ENCODE measurements around the gene RPL10. TPM values are rescaled to one million over a fixed set of nuclear protein-coding genes. Genes with fewer than 3 reads are reported as not detected.
A peak's percentile ranks its signal among the peaks of the same experiment; 100 is the strongest.
"Not testable (repeated sequence)": the region's sequence is repeated elsewhere in the genome, so short reads cannot be mapped to it uniquely, and the experiment has no call there.

The RPL10 gene
- total RNA-seq, 2 experiments from 2014 or later, result 3,331 to 3,466 TPM

DNA sequence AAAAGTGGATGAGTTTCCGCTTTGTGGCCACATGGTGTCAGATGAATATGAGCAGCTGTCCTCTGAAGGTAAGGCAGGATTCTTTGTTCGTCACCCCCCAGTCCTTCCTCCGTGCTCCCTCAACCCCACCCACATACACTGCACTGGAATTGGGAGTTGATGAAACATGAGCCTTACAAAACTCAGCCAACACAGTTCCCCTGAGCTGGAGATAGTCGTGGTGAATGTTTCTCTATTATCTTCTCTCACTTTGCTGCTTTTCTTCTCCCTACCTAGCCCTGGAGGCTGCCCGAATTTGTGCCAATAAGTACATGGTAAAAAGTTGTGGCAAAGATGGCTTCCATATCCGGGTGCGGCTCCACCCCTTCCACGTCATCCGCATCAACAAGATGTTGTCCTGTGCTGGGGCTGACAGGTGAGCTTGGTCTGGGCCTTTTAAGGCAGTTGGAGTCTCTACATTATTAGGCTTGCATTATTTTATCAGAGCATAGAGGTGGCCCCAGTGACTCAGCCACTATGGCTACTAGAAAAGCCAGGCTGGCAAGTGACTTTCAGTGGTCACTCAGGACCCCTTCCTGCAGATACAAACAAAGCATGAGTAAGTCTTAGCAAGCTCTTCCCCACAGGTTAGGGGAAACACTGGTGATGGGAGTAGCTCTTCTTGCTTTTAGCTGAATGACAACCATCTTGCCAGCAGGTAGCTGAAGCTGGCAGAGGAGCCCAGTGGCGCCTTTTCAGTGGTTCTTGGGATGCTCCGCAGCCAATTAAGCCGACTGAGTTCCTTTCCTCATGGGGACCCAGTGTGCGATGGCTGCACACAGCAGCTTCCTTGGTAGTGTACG lies 1.6 kb downstream of the RPL10 start:
- CTCF ChIA-PET, result interaction anchor here (1.1 to 2.8 kb wide), 4 partner anchors 10 to 143 kb away, joined by 3 to 17 read pairs (median 8); partner anchors contain the start of genes DNASE1L1 and SLC10A3
- Mint-ChIP-seq H3K27me3 (ENCODE audit: low read depth) (no peaks in the 10 kb centered on the region), H3K36me3 (ENCODE audit: low read depth) (peaks cover 26% of the 10 kb centered on the region), H3K4me1 (ENCODE audit: low read depth) (peaks cover 11% of the 10 kb centered on the region), H3K27ac (peak overlapping the region; percentile 100), H3K9me3 (no peaks in the 10 kb centered on the region), H3K4me3 (peak overlapping the region; percentile 94)
- DNase-seq, result peak; percentile 38
- intact Hi-C loops (cut with micrococcal nuclease), result loop anchor here (5.0 kb wide), 5 partner anchors 43 to 472 kb away; partner anchors contain the start of genes ARHGAP4, FAM50A, LAGE3 and MECP2

GRCh38 chrX:154400369-154400817 lies 2.2 kb downstream of the RPL10 start:
- H3K9me3 Mint-ChIP-seq; DNase-seq; H3K27me3 Mint-ChIP-seq (ENCODE audit: low read depth); intact Hi-C loops (cut with micrococcal nuclease): not testable (repeated sequence)
- CTCF ChIA-PET, result interaction anchor here (1.1 to 2.8 kb wide), 3 partner anchors 9 to 142 kb away, joined by 3 to 17 read pairs (median 7); partner anchors contain the start of gene DNASE1L1
- H3K36me3 Mint-ChIP-seq (ENCODE audit: low read depth), result peaks cover 26% of the 10 kb centered on the region
- peak overlapping the region; percentile 94 for H3K4me3 Mint-ChIP-seq
- peak overlapping the region; percentile 100 for H3K27ac Mint-ChIP-seq
- H3K4me1 Mint-ChIP-seq (ENCODE audit: low read depth), result peaks cover 11% of the 10 kb centered on the region

DNA sequence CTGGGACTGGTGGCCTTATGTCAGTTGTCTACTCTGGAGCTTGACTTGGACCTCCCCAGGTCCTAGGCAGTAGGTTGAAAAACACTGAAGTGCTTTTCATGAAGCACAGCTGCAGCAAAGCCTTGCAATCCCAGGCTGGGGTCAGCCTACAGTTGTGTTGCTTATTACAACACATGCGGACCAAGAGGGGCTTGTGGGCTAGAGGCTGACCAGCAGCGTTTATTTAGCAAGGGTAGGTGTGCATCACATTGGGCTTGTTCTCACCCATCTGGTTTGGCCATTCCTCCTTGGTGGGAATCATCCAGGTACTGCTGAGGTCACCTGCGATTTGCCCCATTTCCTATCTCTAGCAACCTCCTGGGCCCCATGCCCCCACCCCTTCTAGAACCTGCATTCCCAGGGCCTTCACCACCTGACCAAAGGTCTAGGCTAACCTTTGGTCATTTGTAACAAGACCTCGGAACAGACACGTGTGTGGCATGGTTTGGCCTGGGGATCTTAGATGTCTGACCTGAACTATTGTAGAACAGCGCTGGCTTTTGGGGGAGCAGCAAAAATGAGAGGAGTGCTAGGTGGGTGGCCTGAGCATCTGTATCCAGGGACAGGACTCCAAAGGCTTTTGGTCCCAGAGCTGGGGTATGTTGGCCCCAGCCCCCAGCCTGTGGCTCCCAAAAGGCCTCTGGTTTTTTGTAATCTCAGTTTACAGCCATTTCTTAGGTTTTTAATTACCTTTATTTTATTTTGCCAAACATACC lies 3.0 kb downstream of the RPL10 start:
- CTCF ChIA-PET, result interaction anchor here (1.1 kb wide), 1 partner anchor 141 kb away, joined by 3 read pairs; no protein-coding TSS in a partner anchor
- H3K36me3 Mint-ChIP-seq (ENCODE audit: low read depth), result peaks cover 26% of the 10 kb centered on the region
- H3K27ac Mint-ChIP-seq, result peak overlapping the region; percentile 46
- peaks cover 11% of the 10 kb centered on the region for H3K4me1 Mint-ChIP-seq (ENCODE audit: low read depth)
- H3K9me3 Mint-ChIP-seq, result no peaks in the 10 kb centered on the region
- H3K4me3 Mint-ChIP-seq, result no peak overlapping the region
- DNase-seq, result no peak
- intact Hi-C loops (cut with micrococcal nuclease), result no loop called here
- no peaks in the 10 kb centered on the region for H3K27me3 Mint-ChIP-seq (ENCODE audit: low read depth)

GRCh38 chrX:154401918-154402621 lies 3.9 kb downstream of the RPL10 start:
- no peak overlapping the region for H3K27ac Mint-ChIP-seq
- H3K9me3 Mint-ChIP-seq, result no peaks in the 10 kb centered on the region
- H3K27me3 Mint-ChIP-seq (ENCODE audit: low read depth), result no peaks in the 10 kb centered on the region
- CTCF ChIA-PET, result no interaction called here
- H3K4me1 Mint-ChIP-seq (ENCODE audit: low read depth), result peaks cover 9% of the 10 kb centered on the region
- H3K36me3 Mint-ChIP-seq (ENCODE audit: low read depth), result peaks cover 26% of the 10 kb centered on the region
- DNase-seq, result no peak
- H3K4me3 Mint-ChIP-seq, result no peak overlapping the region
- intact Hi-C loops (cut with micrococcal nuclease), result no loop called here

GRCh38 chrX:154402622-154403127 lies 4.5 kb downstream of the RPL10 start:
- CTCF ChIA-PET, result no interaction called here

GRCh38 chrX:154403192-154403591 lies 5.0 kb downstream of the RPL10 start:
- Mint-ChIP-seq H3K9me3 (no peaks in the 10 kb centered on the region), H3K4me3 (no peak overlapping the region), H3K27me3 (ENCODE audit: low read depth) (no peaks in the 10 kb centered on the region), H3K27ac (no peak overlapping the region), H3K4me1 (ENCODE audit: low read depth) (peaks cover 9% of the 10 kb centered on the region), H3K36me3 (ENCODE audit: low read depth) (peaks cover 24% of the 10 kb centered on the region)
- intact Hi-C loops (cut with micrococcal nuclease), result no loop called here
- CTCF ChIA-PET, result no interaction called here
- DNase-seq, result no peak

More at GRCh38 chrX:154402622-154403127, 4.5 kb downstream of the RPL10 start:
- Mint-ChIP-seq H3K27ac (no peak overlapping the region), H3K9me3 (no peaks in the 10 kb centered on the region), H3K27me3 (ENCODE audit: low read depth) (no peaks in the 10 kb centered on the region), H3K36me3 (ENCODE audit: low read depth) (peaks cover 26% of the 10 kb centered on the region), H3K4me3 (no peak overlapping the region), H3K4me1 (ENCODE audit: low read depth) (peaks cover 9% of the 10 kb centered on the region)
- intact Hi-C loops (cut with micrococcal nuclease), result no loop called here
- DNase-seq, result no peak

GRCh38 chrX:154403858-154404257 lies 5.7 kb downstream of the RPL10 start:
- peaks cover 18% of the 10 kb centered on the region for H3K36me3 Mint-ChIP-seq (ENCODE audit: low read depth)
- no peak overlapping the region for H3K4me3 Mint-ChIP-seq
- no peak for DNase-seq
- intact Hi-C loops (cut with micrococcal nuclease), result no loop called here
- H3K27me3 Mint-ChIP-seq (ENCODE audit: low read depth), result no peaks in the 10 kb centered on the region
- peaks cover 12% of the 10 kb centered on the region for H3K4me1 Mint-ChIP-seq (ENCODE audit: low read depth)
- H3K9me3 Mint-ChIP-seq, result no peaks in the 10 kb centered on the region
- CTCF ChIA-PET, result no interaction called here
- no peak overlapping the region for H3K27ac Mint-ChIP-seq

GRCh38 chrX:154404625-154405192 lies 6.5 kb downstream of the RPL10 start:
- intact Hi-C loops (cut with micrococcal nuclease), result no loop called here
- peaks cover 14% of the 10 kb centered on the region for H3K4me1 Mint-ChIP-seq (ENCODE audit: low read depth)
- H3K27ac Mint-ChIP-seq, result no peak overlapping the region
- H3K27me3 Mint-ChIP-seq (ENCODE audit: low read depth), result no peaks in the 10 kb centered on the region
- no peaks in the 10 kb centered on the region for H3K9me3 Mint-ChIP-seq
- CTCF ChIA-PET, result no interaction called here
- H3K36me3 Mint-ChIP-seq (ENCODE audit: low read depth), result peaks cover 9% of the 10 kb centered on the region
- DNase-seq, result no peak
- no peak overlapping the region for H3K4me3 Mint-ChIP-seq

DNA sequence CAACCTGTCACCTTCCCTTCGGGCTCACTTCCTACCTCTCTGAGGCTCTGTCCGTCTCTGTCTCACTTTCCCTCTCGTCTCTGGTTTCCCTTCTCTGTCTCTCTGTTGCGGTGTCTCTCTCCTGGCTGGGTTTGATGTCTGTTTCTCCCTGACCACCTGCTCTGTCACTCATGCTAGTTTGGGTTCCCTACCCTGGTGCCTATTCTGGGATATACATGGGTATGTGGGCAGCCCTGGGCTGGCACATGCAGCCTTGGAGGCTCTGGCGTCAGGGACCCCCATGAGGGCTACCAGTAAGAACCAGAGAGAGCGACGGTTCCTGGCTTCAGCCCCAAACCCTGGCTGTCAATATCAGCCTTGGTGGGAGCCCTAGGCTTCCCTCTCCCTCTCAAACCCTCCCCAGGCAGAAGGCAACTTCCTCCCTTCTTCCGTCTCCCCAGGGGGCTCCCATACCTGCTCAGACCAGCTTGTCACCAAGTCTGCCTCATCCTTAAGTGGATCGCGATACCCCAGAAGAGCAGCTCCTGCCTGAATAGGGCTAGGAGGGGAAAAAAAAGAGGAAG lies 10.6 kb downstream of the RPL10 start:
- Mint-ChIP-seq H3K27me3 (ENCODE audit: low read depth) (no peaks in the 10 kb centered on the region), H3K9me3 (no peaks in the 10 kb centered on the region), H3K4me3 (peak overlapping the region; percentile 67), H3K36me3 (ENCODE audit: low read depth) (peaks cover 4% of the 10 kb centered on the region), H3K27ac (peak overlapping the region; percentile 50), H3K4me1 (ENCODE audit: low read depth) (peaks cover 13% of the 10 kb centered on the region)
- intact Hi-C loops (cut with micrococcal nuclease), result no loop called here
- no peak for DNase-seq
- CTCF ChIA-PET, result interaction anchor here (2.8 kb wide), 1 partner anchor 10 kb away, joined by 17 read pairs; the partner anchor contains the start of gene RPL10

GRCh38 chrX:154409222-154409871 lies 11.2 kb downstream of the RPL10 start, which contains the start of gene DNASE1L1:
Gene DNASE1L1 (minus strand): TSS chrX:154409254. CDS start chrX:154405568, 3,686 bp downstream.
- peaks cover 6% of the 10 kb centered on the region for H3K36me3 Mint-ChIP-seq (ENCODE audit: low read depth)
- DNase-seq, result peak; percentile 39
- peak within 1 kb of the TSS; percentile 50 for H3K27ac Mint-ChIP-seq
- no peaks in the 10 kb centered on the region for H3K9me3 Mint-ChIP-seq
- no peaks in the 10 kb centered on the region for H3K27me3 Mint-ChIP-seq (ENCODE audit: low read depth)
- CTCF ChIA-PET, result interaction anchor here (0.6 to 2.8 kb wide), 4 partner anchors 11 to 127 kb away, joined by 3 to 17 read pairs (median 4); partner anchors contain the start of gene RPL10
- intact Hi-C loops (cut with micrococcal nuclease), result no loop called here
- peaks cover 13% of the 10 kb centered on the region for H3K4me1 Mint-ChIP-seq (ENCODE audit: low read depth)
- peak within 1 kb of the TSS; percentile 67 for H3K4me3 Mint-ChIP-seq

- DNase-seq, result peak; percentile 64
- Mint-ChIP-seq H3K4me3 (peak overlapping the region; percentile 76), H3K27ac (peak overlapping the region; percentile 79), H3K27me3 (ENCODE audit: low read depth) (no peaks in the 10 kb centered on the region), H3K36me3 (ENCODE audit: low read depth) (peaks cover 8% of the 10 kb centered on the region), H3K4me1 (ENCODE audit: low read depth) (peaks cover 13% of the 10 kb centered on the region), H3K9me3 (no peaks in the 10 kb centered on the region)
- CTCF ChIA-PET, result interaction anchor here (0.6 to 1.0 kb wide), 3 partner anchors 35 to 127 kb away, joined by 3 to 4 read pairs (median 3); no protein-coding TSS in a partner anchor
- intact Hi-C loops (cut with micrococcal nuclease), result loop anchor here (1.0 kb wide), 3 partner anchors 14 to 66 kb away; partner anchors contain the start of genes ATP6AP1 and RPL10
These were observed 13.8 kb downstream of the RPL10 start for GRCh38 chrX:154411981-154412340.

Data from activated naive CD4-positive, alpha-beta T cell treated with anti-CD3 and anti-CD28 coated beads for 36 hours (primary cell).